ENCODE data around the gene CACNA2D4.

Gene CACNA2D4

DNA sequence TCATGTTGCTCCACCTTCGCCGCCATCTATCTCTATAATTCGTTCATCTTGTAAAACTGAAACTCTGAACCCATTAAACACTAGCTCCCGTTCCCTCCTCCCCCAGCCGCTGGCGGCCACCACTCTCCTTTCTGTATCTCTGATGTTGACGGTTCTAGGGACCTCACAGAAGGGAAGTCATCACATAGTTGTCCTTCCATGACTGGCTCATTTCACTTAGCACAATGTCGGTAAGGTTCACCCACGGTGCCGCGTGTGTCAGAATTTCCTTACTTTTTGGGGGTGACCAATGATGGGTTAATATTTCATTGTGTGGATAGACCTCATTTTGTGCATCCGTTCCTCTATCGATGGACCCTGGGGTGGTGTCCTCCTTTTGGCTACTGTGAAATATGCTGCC is 2.0 kb upstream of the CACNA2D4 start:
- ChIA-PET POLR2A (no interaction called here), CTCF (interaction anchor here (0.8 kb wide), 1 partner anchor 125 kb away, joined by 4 read pairs; no protein-coding TSS in a partner anchor)
- TF ChIP-seq FOXA1 (IDR thresholded peaks at IDR 0.05) (no peak), HDGF (IDR thresholded peaks at IDR 0.05; ENCODE audit: borderline replicate concordance) (no peak), NFRKB (IDR thresholded peaks at IDR 0.05) (no peak), CTBP1 (IDR thresholded peaks at IDR 0.05; ENCODE audit: borderline replicate concordance) (no peak), ZNF384 (IDR thresholded peaks at IDR 0.05) (no peak), FOXM1 (IDR thresholded peaks at IDR 0.05; ENCODE audit: borderline replicate concordance) (no peak), LEF1 (IDR thresholded peaks at IDR 0.05; ENCODE audit: borderline replicate concordance) (no peak), TARDBP (IDR thresholded peaks at IDR 0.05) (no peak), ELF4 (IDR thresholded peaks at IDR 0.05) (no peak)
- TF ChIP-seq, protein P1, sequence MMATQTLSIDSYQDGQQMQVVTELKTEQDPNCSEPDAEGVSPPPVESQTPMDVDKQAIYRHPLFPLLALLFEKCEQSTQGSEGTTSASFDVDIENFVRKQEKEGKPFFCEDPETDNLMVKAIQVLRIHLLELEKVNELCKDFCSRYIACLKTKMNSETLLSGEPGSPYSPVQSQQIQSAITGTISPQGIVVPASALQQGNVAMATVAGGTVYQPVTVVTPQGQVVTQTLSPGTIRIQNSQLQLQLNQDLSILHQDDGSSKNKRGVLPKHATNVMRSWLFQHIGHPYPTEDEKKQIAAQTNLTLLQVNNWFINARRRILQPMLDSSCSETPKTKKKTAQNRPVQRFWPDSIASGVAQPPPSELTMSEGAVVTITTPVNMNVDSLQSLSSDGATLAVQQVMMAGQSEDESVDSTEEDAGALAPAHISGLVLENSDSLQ (IDR thresholded peaks at IDR 0.05), result no peak
- peak; percentile 3 for DNase-seq (ENCODE audit: extremely low spot score)

DNA sequence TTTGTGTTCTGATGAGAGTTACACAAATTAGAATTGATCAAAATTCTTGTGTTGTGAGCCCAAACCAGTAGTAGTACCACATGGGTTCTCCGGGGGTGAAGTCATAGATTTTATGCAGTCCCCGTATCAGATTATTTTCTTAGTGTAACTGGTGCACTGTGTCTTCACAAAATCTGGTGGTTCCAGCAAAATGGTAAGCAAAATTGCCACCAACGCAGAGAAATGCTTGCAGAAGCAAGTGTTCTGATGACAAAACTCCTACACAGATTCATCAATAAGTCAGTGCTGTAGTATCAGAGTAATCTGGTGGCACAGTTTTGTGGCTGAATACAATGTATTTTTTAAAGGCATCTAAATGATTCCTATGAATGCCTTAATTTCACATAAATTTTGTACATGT is 1.3 kb upstream of the CACNA2D4 start:
- TF ChIP-seq HDGF (IDR thresholded peaks at IDR 0.05; ENCODE audit: borderline replicate concordance), result no peak
- TF ChIP-seq SP1 (IDR thresholded peaks at IDR 0.05), result no peak
- no peak for TF ChIP-seq ZNF384 (IDR thresholded peaks at IDR 0.05)
- no peak for TF ChIP-seq BHLHE40 (IDR thresholded peaks at IDR 0.05; ENCODE audit: borderline replicate concordance)
- DNase-seq (ENCODE audit: extremely low spot score), result peak; percentile 4
- POLR2A ChIA-PET, result no interaction called here
- CTCF ChIA-PET, result interaction anchor here (0.8 kb wide), 1 partner anchor 124 kb away, joined by 4 read pairs; no protein-coding TSS in a partner anchor

- peak; percentile 2 for DNase-seq (ENCODE audit: extremely low spot score)
- ChIA-PET CTCF (no interaction called here), POLR2A (no interaction called here)
- TF ChIP-seq BHLHE40 (IDR thresholded peaks at IDR 0.05; ENCODE audit: borderline replicate concordance), result no peak
- TF ChIP-seq SUZ12 (IDR thresholded peaks at IDR 0.05), result no peak
- no peak for TF ChIP-seq FOXA1 (IDR thresholded peaks at IDR 0.05)
- TF ChIP-seq NFRKB (IDR thresholded peaks at IDR 0.05), result no peak
These were observed 832 bp upstream of the CACNA2D4 start for GRCh38 chr12:1919284-1919683.

GRCh38 chr12:1918884-1919236 is 408 bp upstream of the CACNA2D4 start:
- no peak for TF ChIP-seq ARNT (IDR thresholded peaks at IDR 0.05)
- no peak for TF ChIP-seq ZNF384 (IDR thresholded peaks at IDR 0.05)
- no peak for TF ChIP-seq ELF4 (IDR thresholded peaks at IDR 0.05)
- no peak for TF ChIP-seq SP1 (IDR thresholded peaks at IDR 0.05)
- TF ChIP-seq TARDBP (IDR thresholded peaks at IDR 0.05), result no peak
- TF ChIP-seq FOXM1 (IDR thresholded peaks at IDR 0.05; ENCODE audit: borderline replicate concordance), result no peak
- TF ChIP-seq BHLHE40 (IDR thresholded peaks at IDR 0.05; ENCODE audit: borderline replicate concordance), result no peak
- TF ChIP-seq L3MBTL2 (conservative IDR thresholded peaks at IDR 0.05), result no peak
- no peak for TF ChIP-seq HDGF (IDR thresholded peaks at IDR 0.05; ENCODE audit: borderline replicate concordance)
- TF ChIP-seq NFRKB (IDR thresholded peaks at IDR 0.05), result no peak
- no peak for TF ChIP-seq CTBP1 (IDR thresholded peaks at IDR 0.05; ENCODE audit: borderline replicate concordance)
- no peak for TF ChIP-seq LEF1 (IDR thresholded peaks at IDR 0.05; ENCODE audit: borderline replicate concordance)
- no peak for TF ChIP-seq FOXA1 (IDR thresholded peaks at IDR 0.05)
- TF ChIP-seq FOXK2 (IDR thresholded peaks at IDR 0.05), result no peak
- TF ChIP-seq SUZ12 (IDR thresholded peaks at IDR 0.05), result no peak
- TF ChIP-seq, protein P1 (IDR thresholded peaks at IDR 0.05), result no peak
- CTCF ChIA-PET, result no interaction called here
- DNase-seq (ENCODE audit: extremely low spot score), result peak; percentile 5
- POLR2A ChIA-PET, result no interaction called here

GRCh38 chr12:1917172-1918070 is 1.0 kb downstream of the CACNA2D4 start:
- ChIA-PET CTCF (interaction anchor here (1.1 kb wide), 1 partner anchor 101 kb away, joined by 3 read pairs; no protein-coding TSS in a partner anchor), POLR2A (no interaction called here)
- TF ChIP-seq L3MBTL2 (conservative IDR thresholded peaks at IDR 0.05) (no peak), LEF1 (IDR thresholded peaks at IDR 0.05; ENCODE audit: borderline replicate concordance) (no peak), TARDBP (IDR thresholded peaks at IDR 0.05) (no peak), ZNF384 (IDR thresholded peaks at IDR 0.05) (no peak), FOXA1 (IDR thresholded peaks at IDR 0.05) (no peak), SP1 (IDR thresholded peaks at IDR 0.05) (no peak)
- TF ChIP-seq, protein P1 (IDR thresholded peaks at IDR 0.05), result no peak
- DNase-seq (ENCODE audit: extremely low spot score), result peak; percentile 3

- POLR2A ChIA-PET, result no interaction called here
- DNase-seq (ENCODE audit: extremely low spot score), result peak; percentile 4
- CTCF ChIA-PET, result no interaction called here
- TF ChIP-seq FOXK2 (IDR thresholded peaks at IDR 0.05) (no peak), CTBP1 (IDR thresholded peaks at IDR 0.05; ENCODE audit: borderline replicate concordance) (no peak), SUZ12 (IDR thresholded peaks at IDR 0.05) (no peak), BHLHE40 (IDR thresholded peaks at IDR 0.05; ENCODE audit: borderline replicate concordance) (no peak), ARNT (IDR thresholded peaks at IDR 0.05) (no peak), FOXA1 (IDR thresholded peaks at IDR 0.05) (no peak), HDGF (IDR thresholded peaks at IDR 0.05; ENCODE audit: borderline replicate concordance) (no peak), SP1 (IDR thresholded peaks at IDR 0.05) (no peak), LEF1 (IDR thresholded peaks at IDR 0.05; ENCODE audit: borderline replicate concordance) (no peak), ZNF384 (IDR thresholded peaks at IDR 0.05) (no peak), TARDBP (IDR thresholded peaks at IDR 0.05) (no peak), FOXM1 (IDR thresholded peaks at IDR 0.05; ENCODE audit: borderline replicate concordance) (no peak), L3MBTL2 (conservative IDR thresholded peaks at IDR 0.05) (no peak), NFRKB (IDR thresholded peaks at IDR 0.05) (no peak), ELF4 (IDR thresholded peaks at IDR 0.05) (no peak)
- TF ChIP-seq, protein P1 (IDR thresholded peaks at IDR 0.05), result no peak
These were observed 1.9 kb downstream of the CACNA2D4 start for GRCh38 chr12:1916371-1917171.

Data from HEK293T (cell line).